HepG2 (cell line): Measurements from ENCODE around the gene SPATA25. TPM values are rescaled to one million over a fixed set of nuclear protein-coding genes. Genes with fewer than 3 reads are reported as not detected.

ENCODE experiments used
- ATAC-seq: fragments of 200-7000 bp; cut with Tn5 transposase; 3 replicates; pipeline ENCODE4 v1.9.1; 2020; ENCODE audit warnings: mild to moderate bottlenecking, moderate library complexity
- BruUV-seq: library from RNA; stranded (reverse); fragments of 400-500 nt; replicated peaks from 2 replicates; lab custom pipeline; 2021; lab: Mats Ljungman, UMichigan
- CTCF ChIA-PET: fragments of 300-600 bp; formaldehyde crosslinking; extraction: SDS; loops from one replicate; lab custom pipeline; 2021; ENCODE audit warnings: low total read pairs, inconsistent platforms, low intra/inter-chr PET ratio; lab: Yijun Ruan, JAX
- POLR2A ChIA-PET: fragments of 350-600 bp; sonication (Branson Sonifier 250); formaldehyde crosslinking; loops from one replicate; lab custom pipeline; 2020; ENCODE audit warnings: antibody characterized with exemption, inconsistent platforms; lab: Yijun Ruan, JAX
- DNase-seq: peaks from one replicate; pipeline ENCODE4 v3.0.0-alpha.2; 2015; ENCODE audit warnings: low spot score
- FAIRE-seq: peaks from 3 replicates; lab custom pipeline; 2011; peaks lifted over from hg19 to GRCh38; lab: Jason Lieb, UNC
- H2AFZ ChIP-seq: one replicate; pipeline ENCODE4 v1.6.1; 2011; ENCODE audit warnings: low read length, inconsistent platforms
- H3K27ac ChIP-seq: fragments of 300-600 bp; 3 replicates; pipeline ENCODE4 v1.8.0; 2011; ENCODE audit warnings: mixed run types, mild to moderate bottlenecking, mixed read lengths, low read length, inconsistent platforms; ENCODE audit not compliant: insufficient read depth; ENCODE audit errors: extremely low read length
- H3K27me3 ChIP-seq, 2 experiments: fragments of 200-600 bp in 1 of 2; 2 replicates in 1 of 2; 3 replicates in 1 of 2; pipeline versions ENCODE4 v1.6.0 to v1.8.0; 2011; ENCODE audit warnings: low read length in 2 of 2, mild to moderate bottlenecking in 2 of 2, moderate library complexity in 2 of 2, inconsistent platforms in 1 of 2; ENCODE audit not compliant: insufficient read depth in 2 of 2, control insufficient read depth in 1 of 2
- H3K36me3 ChIP-seq, 2 experiments: fragments of 200-600 bp in 1 of 2; replicated peaks in 1 of 2; 2 replicates in 1 of 2; 3 replicates in 1 of 2; pipeline versions ENCODE4 v1.5.1 to v1.8.0; 2011; ENCODE audit warnings: low read length in 2 of 2, inconsistent platforms in 1 of 2; ENCODE audit not compliant: insufficient read depth in 2 of 2, control insufficient read depth in 1 of 2
- H3K4me1 ChIP-seq: 2 replicates; pipeline ENCODE4 v1.5.1; 2012; ENCODE audit warnings: low read length, inconsistent platforms; ENCODE audit not compliant: insufficient read depth
- H3K4me2 ChIP-seq: 2 replicates; pipeline ENCODE4 v1.6.0; 2011; ENCODE audit warnings: low read depth, low read length, inconsistent platforms
- H3K4me3 ChIP-seq, 3 experiments: fragments of 200-600 bp in 1 of 3; sonication (generic), shearing (Covaris generic) in 1 of 3; replicated peaks in 1 of 3; 2 replicates each; pipeline ENCODE4 v1.5.1; 2011 to 2016; ENCODE audit warnings: low read length in 3 of 3, inconsistent platforms in 2 of 3, low read depth in 2 of 3, mild to moderate bottlenecking in 2 of 3, control low read depth in 1 of 3, mixed read lengths in 1 of 3; ENCODE audit not compliant: insufficient read depth in 1 of 3
- H3K79me2 ChIP-seq: one replicate; pipeline ENCODE4 v1.6.1; 2011; ENCODE audit warnings: low read length, inconsistent platforms; ENCODE audit not compliant: insufficient read depth
- H3K9ac ChIP-seq: 2 replicates; pipeline ENCODE4 v1.6.0; 2011; ENCODE audit warnings: mild to moderate bottlenecking, low read depth, low read length, inconsistent platforms; ENCODE audit not compliant: insufficient read depth
- H3K9me3 ChIP-seq: 2 replicates; pipeline ENCODE4 v1.5.1; 2012; ENCODE audit warnings: mild to moderate bottlenecking, low read length
- H4K20me1 ChIP-seq: 2 replicates; pipeline ENCODE4 v1.6.0; 2011; ENCODE audit warnings: inconsistent platforms, mild to moderate bottlenecking, low read length, moderate library complexity; ENCODE audit not compliant: insufficient read depth
- BRD4 ChIP-seq: sonication (generic); formaldehyde crosslinking; IDR thresholded peaks from 2 replicates; pipeline ENCODE4 v1.4.0; 2020; ENCODE audit warnings: missing genetic modification reagents
- EZH2 ChIP-seq: conservative IDR thresholded peaks from 2 replicates; pipeline ENCODE4 v1.6.1; 2012; ENCODE audit warnings: mild to moderate bottlenecking, low read depth, low read length, moderate library complexity
- IKZF5 ChIP-seq: IDR thresholded peaks from 2 replicates; pipeline ENCODE4 v1.6.1; 2018; ENCODE audit warnings: missing genetic modification reagents, mild to moderate bottlenecking, missing compliant biosample characterization
- MLLT10 ChIP-seq: sonication (generic); formaldehyde crosslinking; IDR thresholded peaks from 2 replicates; pipeline ENCODE4 v1.4.0; 2020; ENCODE audit warnings: missing genetic modification reagents
- MXD3 ChIP-seq: IDR thresholded peaks from 2 replicates; pipeline ENCODE4 v1.6.1; 2016; ENCODE audit warnings: mild to moderate bottlenecking, missing biosample characterization, missing genetic modification reagents
- MYC ChIP-seq: sonication (generic); formaldehyde crosslinking; IDR thresholded peaks from 2 replicates; pipeline ENCODE4 v1.9.0; 2021; ENCODE audit warnings: missing genetic modification reagents, borderline replicate concordance
- NR2F6 ChIP-seq, 2 experiments: IDR thresholded peaks; 2 replicates each; pipeline ENCODE4 v1.6.1; 2016; ENCODE audit warnings: antibody characterized with exemption in 1 of 2, mild to moderate bottlenecking in 1 of 2
- PAWR ChIP-seq: sonication (generic); formaldehyde crosslinking; IDR thresholded peaks from 2 replicates; pipeline ENCODE4 v1.4.0; 2020; ENCODE audit warnings: missing genetic modification reagents, mild to moderate bottlenecking, borderline replicate concordance
- ZBTB38 ChIP-seq: sonication (generic); formaldehyde crosslinking; IDR thresholded peaks from 2 replicates; pipeline ENCODE4 v1.5.1; 2020; ENCODE audit warnings: mild to moderate bottlenecking, missing genetic modification reagents
- ZFP90 ChIP-seq: sonication (generic); formaldehyde crosslinking; IDR thresholded peaks from 2 replicates; pipeline ENCODE4 v1.8.0; 2022; ENCODE audit warnings: missing genetic modification reagents, mild to moderate bottlenecking, inconsistent platforms, borderline replicate concordance
- ZNF160 ChIP-seq: sonication (generic); formaldehyde crosslinking; IDR thresholded peaks from 2 replicates; pipeline ENCODE4 v1.8.0; 2022; ENCODE audit warnings: mild to moderate bottlenecking, inconsistent platforms, missing genetic modification reagents
- ZNF335 ChIP-seq: sonication (generic); formaldehyde crosslinking; IDR thresholded peaks from 2 replicates; pipeline ENCODE4 v1.4.0; 2020; ENCODE audit warnings: missing genetic modification reagents
- ZNF607 ChIP-seq: sonication (generic); formaldehyde crosslinking; IDR thresholded peaks from 2 replicates; pipeline ENCODE4 v1.5.1; 2020; ENCODE audit warnings: missing genetic modification reagents, mild to moderate bottlenecking, borderline replicate concordance
- ZNF747 ChIP-seq: sonication (generic); formaldehyde crosslinking; IDR thresholded peaks from 2 replicates; pipeline ENCODE4 v1.8.1; 2023; ENCODE audit warnings: missing genetic modification reagents, mild to moderate bottlenecking, borderline replicate concordance
- WGBS: methylation state at CpG from one replicate; pipeline ENCODE4 v1.1.6; 2017; ENCODE audit warnings: low lambda C conversion rate; 5-methylcytosine and 5-hydroxymethylcytosine counted together
- in situ Hi-C: cut with HindIII; loops from 2 replicates; pipeline ENCODE4 v1.10.0; 2017; ENCODE audit warnings: low pct_unique_long_range_greater_than_20kb; ENCODE audit not compliant: extremely low pct_ligation_motif_present
- intact Hi-C: fragments of 100-400 bp; cut with micrococcal nuclease; formaldehyde crosslinking; loops from one replicate; pipeline ENCODE4 v1.10.0; 2022; ENCODE audit not compliant: unreplicated experiment
- polyA plus RNA-seq, 8 experiments: library from polyadenylated mRNA; depleted of rRNA in 3 of 8; stranded (reverse) in 7 of 8; unstranded in 1 of 8; fragments of >200 nt; fragmentation: Illumina TruSeq in 4 of 8; extraction: Trizol in 4 of 8; gene quantifications; 2 replicates each; pipeline versions ENCODE4 v1.2.1 to v1.2.3, GENCODE V29; 2011 to 2016; ENCODE audit warnings: low read depth in 4 of 8, missing spikeins in 1 of 8, mixed read lengths in 1 of 8; ENCODE audit not compliant: insufficient read depth in 1 of 8
- total RNA-seq, 5 experiments: library from RNA; depleted of rRNA; stranded (reverse); fragments of >200 nt; fragmentation: Illumina TruSeq; extraction: Trizol; gene quantifications; 2 replicates each; pipeline ENCODE4 v1.2.3, GENCODE V29; 2016; ENCODE audit warnings: low read depth in 1 of 5

Gene SPATA25
- total and polyA plus RNA-seq, 2 of the 13 experiments (the other 11 are each of a cell fraction or from before 2014, with no cell fraction given): 4.8 to 7.6 TPM

- no peak for TF ChIP-seq ZNF747 (CRISPR knock-in tag)
- no peak for TF ChIP-seq MLLT10
- TF ChIP-seq PAWR: no peak
- TF ChIP-seq, all 625 proteins: peak for 0
- no peaks in the 10 kb centered on the region for H3K9me3 ChIP-seq
- DNase-seq: no peak
- FAIRE-seq: no peak
- H3K36me3 ChIP-seq: peaks cover 5 to 17% of the 10 kb centered on the region in 2 experiments; a peak in 3 of 5 replicates
- no peak overlapping the region for H3K4me2 ChIP-seq
- no peaks in the 10 kb centered on the region for H4K20me1 ChIP-seq
- no peaks in the 10 kb centered on the region for H3K27me3 ChIP-seq
- H3K4me1 ChIP-seq: peaks cover 23% of the 10 kb centered on the region
- CTCF ChIA-PET: no interaction called here
- H3K79me2 ChIP-seq: no peaks in the 10 kb centered on the region
- 72% methylated on average over 1 of the region's 1 CpG for WGBS
- POLR2A ChIA-PET: interaction anchor here (0.6 to 2.7 kb wide), 4 partner anchors 7 to 62 kb away, joined by 4 to 14 read pairs (median 8); partner anchors contain the start of genes NEURL2 and ZSWIM1
- no TSS peak for BruUV-seq
- H3K4me3 ChIP-seq: no peak overlapping the region
- ATAC-seq: no peak
- intact Hi-C loops: no loop called here
- in situ Hi-C loops: no loop called here
- no peak overlapping the region for H3K9ac ChIP-seq
- no peak overlapping the region for H2AFZ ChIP-seq
- H3K27ac ChIP-seq: no peak overlapping the region
These were observed 13.9 kb downstream of the SPATA25 start for GRCh38 chr20:45873409-45874103.

- H2AFZ ChIP-seq: no peak overlapping the region
- BruUV-seq: no TSS peak
- CTCF ChIA-PET: no interaction called here
- H3K4me2 ChIP-seq: no peak overlapping the region
- H3K9me3 ChIP-seq: no peaks in the 10 kb centered on the region
- ATAC-seq (peak; percentile 77), FAIRE-seq (no peak), DNase-seq (peak; percentile 45)
- POLR2A ChIA-PET: interaction anchor here (1.0 to 2.7 kb wide), 5 partner anchors 8 to 18 kb away, joined by 3 to 14 read pairs (median 5); partner anchors contain the start of genes NEURL2 and ZSWIM1
- H3K9ac ChIP-seq: no peak overlapping the region
- no peaks in the 10 kb centered on the region for H3K27me3 ChIP-seq
- H3K4me3 ChIP-seq: no peak overlapping the region
- no peak overlapping the region for H3K27ac ChIP-seq
- H4K20me1 ChIP-seq: no peaks in the 10 kb centered on the region
- intact Hi-C loops (no loop called here), in situ Hi-C loops (no loop called here)
- no peaks in the 10 kb centered on the region for H3K79me2 ChIP-seq
- WGBS: 82% methylated on average over 4 of the region's 4 CpGs
- H3K4me1 ChIP-seq: peaks cover 31% of the 10 kb centered on the region
- peaks cover 2 to 8% of the 10 kb centered on the region in 2 experiments; a peak in 2 of 5 replicates for H3K36me3 ChIP-seq
- TF ChIP-seq IKZF5 (CRISPR knock-in tag): no peak
- TF ChIP-seq ZFP90 (CRISPR knock-in tag): 0 out of 2 replicates have a peak, but pooled peaks have one; percentile 30
- no peak for TF ChIP-seq EZH2
- no peak for TF ChIP-seq NR2F6 (IDR thresholded peaks at IDR 0.05)
- no peak for TF ChIP-seq NR2F6 (CRISPR knock-in tag; IDR thresholded peaks at IDR 0.05)
- TF ChIP-seq ZNF160 (CRISPR knock-in tag): no peak
- 0 out of 2 replicates have a peak, but pooled peaks have one; percentile 28 for TF ChIP-seq MXD3
- no peak for TF ChIP-seq MYC
- TF ChIP-seq ZNF335 (CRISPR knock-in tag): no peak
- 0 out of 2 replicates have a peak, but pooled peaks have one; percentile 26 for TF ChIP-seq ZNF607 (CRISPR knock-in tag)
- peak; percentile 57; the same call in 1 of the 2 replicates for TF ChIP-seq ZBTB38 (CRISPR knock-in tag)
- no peak for TF ChIP-seq BRD4 (CRISPR knock-in tag)
These were observed 14.8 kb downstream of the SPATA25 start for GRCh38 chr20:45872626-45873025.
